GM11168 (cell line): ENCODE data around the gene LRRC3B.

ENCODE experiments used
- in situ Hi-C: fragments of 300-500 bp; cut with MboI; formaldehyde crosslinking; loops from one replicate; pipeline ENCODE4 v1.12.0; 2022; ENCODE audit warnings: low sequenced_read_pairs; ENCODE audit not compliant: unreplicated experiment

The LRRC3B gene

DNA sequence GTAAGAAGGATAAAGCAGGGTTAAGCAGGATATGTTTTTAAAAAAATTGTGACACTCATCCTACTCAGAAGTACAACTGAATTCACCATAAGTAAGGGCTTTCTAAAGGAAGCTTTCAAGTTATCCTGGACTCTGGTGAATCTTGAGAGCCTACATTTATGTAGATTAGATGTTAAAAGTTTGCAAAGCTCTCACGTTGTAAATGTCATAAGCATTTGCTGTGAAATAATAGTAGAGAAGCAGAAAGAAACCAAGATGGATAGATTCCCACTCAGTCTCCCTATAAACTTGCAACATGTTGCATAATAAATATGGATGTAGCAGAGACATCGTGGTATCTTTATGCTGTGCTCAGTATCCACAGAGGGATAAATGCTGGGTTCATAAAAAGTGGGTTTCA lies 77.0 kb downstream of the LRRC3B start:
- in situ Hi-C loops: no loop called here

DNA sequence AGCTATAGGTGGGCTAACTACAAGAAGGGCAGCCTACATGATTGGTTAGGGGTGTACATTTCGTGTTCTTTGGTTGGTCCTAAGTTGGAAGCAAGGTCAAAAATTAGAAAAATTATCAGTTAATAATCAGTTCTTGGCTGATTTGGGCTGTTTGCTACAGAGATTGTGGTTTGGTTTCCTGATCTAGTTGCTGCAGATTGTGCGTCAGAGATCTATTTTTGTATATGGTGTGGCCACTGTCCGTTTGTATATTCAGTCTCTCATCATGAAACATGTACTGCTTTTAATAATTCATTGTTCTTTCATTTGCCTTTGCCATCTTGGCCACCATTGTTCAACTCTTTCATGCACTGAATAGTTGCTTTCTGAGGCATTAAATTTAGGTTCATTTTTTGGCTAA lies 80.9 kb downstream of the LRRC3B start:
- in situ Hi-C loops: no loop called here

DNA sequence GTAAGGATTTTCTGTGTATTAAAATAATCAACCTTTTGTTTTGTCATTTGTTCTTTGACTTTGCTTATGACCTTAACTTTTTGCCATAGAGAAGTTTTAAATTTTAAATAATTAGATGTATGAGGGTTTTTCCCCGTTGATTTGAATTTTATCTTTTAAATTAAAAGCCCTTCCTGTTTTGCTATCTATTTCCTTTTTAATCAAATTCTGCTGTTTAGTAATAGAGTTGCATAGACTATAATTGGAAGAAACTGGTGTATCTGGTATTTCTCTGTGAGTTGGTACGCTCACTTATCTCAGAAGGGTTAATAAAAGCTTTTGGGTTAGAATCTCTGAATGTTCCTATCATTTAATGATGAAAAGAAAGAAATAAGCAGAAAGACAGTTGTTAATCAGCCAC lies 82.2 kb downstream of the LRRC3B start:
- in situ Hi-C loops: no loop called here

DNA sequence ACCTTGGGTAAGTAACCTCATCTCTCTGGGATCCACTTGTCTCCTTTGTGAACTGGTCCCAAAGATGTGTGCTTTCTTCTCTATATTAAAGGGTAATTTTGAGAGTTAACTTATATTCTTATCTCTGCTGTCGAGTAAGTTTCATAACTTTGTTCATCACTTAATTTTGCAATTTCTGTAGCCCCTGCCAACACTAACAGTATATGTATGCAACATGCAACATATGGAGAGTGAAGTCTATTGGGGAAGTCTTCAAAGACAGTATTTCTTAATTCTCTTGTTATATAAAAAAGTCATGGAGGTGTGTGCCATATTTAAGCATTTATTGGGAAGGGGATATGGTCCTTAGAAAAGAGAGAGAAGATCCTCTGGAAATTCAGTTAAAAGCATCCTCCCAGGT lies 85.9 kb downstream of the LRRC3B start:
- in situ Hi-C loops: no loop called here

DNA sequence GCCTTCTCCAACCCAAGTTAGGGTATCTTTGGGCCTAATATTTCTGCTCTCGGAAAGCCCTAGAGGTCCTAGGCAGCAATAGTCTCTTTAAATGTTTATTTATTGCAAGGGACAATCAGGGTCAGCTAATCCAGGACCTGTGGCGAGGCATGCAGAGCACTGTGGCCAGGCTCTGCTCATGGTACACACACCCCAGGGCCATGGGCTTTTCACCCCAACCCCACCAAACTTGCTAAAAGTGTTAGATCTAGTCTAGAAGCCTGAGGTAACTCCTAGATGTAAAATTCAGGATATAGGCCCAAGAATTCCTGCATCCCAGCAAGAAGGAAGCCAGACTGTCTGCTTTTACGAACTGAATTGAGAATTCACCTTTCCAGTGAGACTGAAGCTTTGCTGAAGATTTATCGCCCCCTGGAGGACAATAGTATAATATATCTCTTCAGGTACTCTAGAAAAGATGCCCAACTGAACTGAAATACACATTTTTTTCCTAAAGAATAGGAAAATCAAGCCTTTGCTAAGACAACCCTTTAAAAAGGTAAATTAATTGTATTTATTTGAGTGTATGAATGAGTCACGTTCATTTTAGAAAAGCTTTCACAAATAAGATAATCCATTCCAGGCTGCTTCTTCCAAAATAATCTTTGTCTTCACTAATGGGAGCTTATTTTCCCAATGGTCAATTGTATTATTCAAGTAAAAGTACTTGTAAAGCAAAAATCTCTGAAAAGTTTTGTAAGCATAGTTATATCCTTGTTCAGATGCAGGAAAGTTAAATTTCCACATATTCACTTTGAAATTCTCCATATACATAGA lies 89.8 kb downstream of the LRRC3B start:
- in situ Hi-C loops: no loop called here

DNA sequence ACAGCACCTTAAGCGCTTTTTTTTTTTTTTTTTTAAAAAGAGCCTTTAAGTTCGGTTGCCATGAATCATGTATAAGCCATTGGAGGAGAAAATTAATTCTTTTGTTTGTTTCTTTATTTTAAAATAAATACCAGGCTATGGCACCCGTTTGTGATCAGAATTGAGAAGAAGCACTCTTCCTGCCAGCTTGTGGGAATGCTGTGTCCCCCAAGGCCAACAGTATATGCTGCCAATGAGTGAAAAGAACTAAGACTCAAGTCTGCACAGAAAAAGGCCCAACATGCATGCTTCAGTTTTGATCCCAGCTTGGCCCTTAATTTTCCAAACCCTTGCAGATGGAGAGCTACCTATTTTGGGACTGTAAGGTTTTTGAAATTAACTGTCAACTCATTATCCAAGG lies 90.5 kb downstream of the LRRC3B start:
- in situ Hi-C loops: no loop called here

DNA sequence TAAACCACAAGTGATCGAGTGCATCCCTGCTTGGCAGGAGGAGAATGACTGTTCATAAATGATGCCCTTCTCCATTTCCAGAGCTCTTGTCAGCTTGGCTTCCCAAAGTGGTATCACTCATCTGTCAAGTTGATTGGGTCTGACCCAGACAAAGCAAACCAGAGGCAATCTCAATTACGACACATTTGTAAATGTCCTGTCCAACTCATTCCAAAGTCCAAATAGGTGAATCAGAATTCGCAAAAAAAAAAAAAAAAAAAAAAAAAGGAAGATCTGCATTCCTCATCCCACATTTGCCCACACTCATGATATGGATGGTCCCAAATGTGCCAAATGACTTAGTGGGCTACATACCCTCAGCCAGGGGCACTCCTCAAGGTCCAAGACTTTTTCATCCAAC lies 91.9 kb downstream of the LRRC3B start:
- in situ Hi-C loops: no loop called here

DNA sequence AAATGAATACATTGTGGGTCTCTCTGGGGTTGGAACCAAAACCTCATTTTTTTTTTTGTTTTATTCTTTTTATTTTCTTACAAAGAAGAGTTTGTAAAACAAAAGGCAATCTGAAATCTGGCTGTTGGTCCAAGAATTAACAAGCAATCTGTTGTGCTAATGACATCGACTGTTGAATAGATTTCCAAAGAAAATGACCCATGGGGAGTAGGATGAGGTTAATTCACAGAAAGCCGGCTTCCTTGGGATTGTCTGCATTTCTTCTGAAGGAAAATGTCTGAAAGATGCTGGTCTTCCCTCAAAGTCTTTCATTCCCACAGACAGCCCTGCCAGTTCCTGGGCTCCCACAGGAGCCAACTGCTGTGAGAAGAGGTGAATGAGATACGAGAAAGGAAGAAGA lies 92.9 kb downstream of the LRRC3B start:
- in situ Hi-C loops: no loop called here

DNA sequence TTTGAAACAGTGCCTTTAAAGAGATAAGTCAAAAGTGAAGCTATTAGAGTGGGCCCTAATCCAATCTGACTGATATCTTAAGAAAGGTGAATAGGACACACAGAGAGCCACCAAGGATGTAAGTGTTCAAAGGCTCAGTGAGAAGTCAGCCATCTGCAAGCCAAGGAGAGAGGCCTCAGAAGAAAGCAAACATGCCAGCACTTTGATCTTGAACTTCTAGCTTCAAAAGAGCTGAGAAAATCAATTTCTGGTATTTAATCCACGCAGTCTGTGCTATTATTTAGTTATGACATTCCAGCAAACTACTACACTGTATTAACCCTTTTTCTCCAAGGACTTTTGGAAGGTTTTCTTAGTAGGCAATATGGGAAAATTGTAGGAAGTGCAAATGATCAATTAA lies 95.7 kb downstream of the LRRC3B start:
- in situ Hi-C loops: no loop called here

DNA sequence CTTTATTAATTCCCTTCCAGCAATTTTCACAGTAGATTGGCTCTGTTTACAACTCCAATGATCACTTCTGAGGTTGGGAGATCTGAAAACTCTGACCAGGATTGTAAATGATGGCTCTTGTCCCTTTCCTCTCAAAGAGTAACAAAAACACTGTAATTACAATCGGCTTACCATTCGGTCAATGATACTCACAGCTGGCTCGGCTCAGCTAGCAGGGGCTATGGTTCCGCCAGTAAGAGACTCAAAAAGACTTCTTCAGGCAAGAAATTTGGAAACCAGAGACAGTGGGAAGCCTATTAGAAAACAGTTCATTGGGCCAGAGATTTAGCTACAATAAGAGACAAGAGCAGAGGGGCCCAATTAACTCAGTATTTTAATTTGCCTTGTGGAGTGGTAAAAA lies 96.6 kb downstream of the LRRC3B start:
- in situ Hi-C loops: no loop called here

DNA sequence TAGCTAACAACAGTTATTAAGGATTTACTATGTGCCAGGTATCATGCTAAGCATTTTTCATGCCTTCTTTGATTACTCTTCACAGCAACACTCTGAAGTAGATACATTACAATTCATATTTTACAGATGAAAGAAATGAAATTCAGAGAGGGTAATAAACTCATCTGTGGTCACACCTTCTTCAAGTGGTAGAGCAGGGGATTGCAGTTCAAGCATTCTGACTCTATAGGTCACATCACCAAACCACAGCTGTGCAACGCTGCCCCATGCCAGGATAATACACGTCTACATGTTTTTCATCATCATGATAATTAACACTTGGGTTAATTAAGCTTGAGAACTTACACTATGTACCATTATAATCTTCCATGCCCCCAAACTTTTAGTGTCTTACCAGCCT lies 98.5 kb downstream of the LRRC3B start:
- in situ Hi-C loops: no loop called here

DNA sequence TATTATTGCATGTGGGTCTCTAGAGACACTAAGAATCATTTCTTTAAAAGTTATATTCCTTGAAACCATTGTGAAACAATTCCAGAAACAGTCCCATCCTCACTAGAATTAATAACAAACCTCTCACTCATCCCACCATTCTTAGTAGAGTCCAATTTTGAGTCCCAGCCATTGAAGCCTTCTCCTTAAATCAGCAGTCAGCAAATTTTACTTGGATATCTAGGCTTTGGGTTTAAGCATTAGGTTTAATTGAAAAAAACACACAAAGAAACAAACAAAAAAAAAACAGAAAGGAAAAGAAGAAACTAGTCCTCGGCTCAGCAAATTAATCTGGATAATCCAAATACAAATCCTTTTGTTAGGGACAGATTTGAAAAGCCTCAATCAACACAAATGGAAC lies 109.3 kb downstream of the LRRC3B start:
- in situ Hi-C loops: no loop called here

DNA sequence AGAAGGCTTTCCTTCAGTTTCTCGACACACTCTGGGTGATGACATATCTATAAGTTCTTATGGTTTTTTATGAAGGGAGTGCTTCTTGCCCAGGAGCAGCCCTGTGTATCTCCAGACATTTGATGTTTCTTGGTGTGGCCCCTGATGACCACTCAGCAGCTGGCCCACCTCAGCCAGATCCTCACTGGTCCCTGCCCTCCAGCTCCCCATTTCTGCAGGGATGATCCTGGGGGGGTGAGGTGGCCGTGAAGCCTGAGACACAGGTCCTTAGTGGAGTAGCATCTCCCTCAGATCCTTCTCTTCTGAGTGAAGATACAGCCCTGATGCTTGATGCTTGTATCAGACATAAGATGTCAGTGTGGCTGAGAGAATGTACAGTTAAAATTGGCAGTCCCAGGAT lies 127.7 kb downstream of the LRRC3B start:
- in situ Hi-C loops: no loop called here

DNA sequence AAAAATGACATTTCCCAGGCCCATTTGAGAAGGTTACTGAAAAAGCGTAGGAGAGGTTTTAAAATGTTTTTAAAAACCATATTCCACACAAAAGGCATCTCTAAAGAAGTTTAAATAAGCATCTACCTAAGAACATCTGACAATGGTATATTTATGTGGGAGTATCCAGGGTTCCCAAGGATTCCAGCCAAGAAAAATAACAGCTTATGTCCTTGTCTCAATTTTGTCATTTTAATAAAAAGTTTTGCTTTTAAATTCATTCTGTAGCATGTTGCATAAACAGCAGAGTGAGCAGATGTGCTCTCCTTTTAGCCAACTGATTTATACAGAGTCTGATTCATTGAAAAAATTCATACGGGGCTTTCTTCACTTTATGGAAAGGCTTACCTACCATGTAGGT lies 129.9 kb downstream of the LRRC3B start:
- in situ Hi-C loops: no loop called here

DNA sequence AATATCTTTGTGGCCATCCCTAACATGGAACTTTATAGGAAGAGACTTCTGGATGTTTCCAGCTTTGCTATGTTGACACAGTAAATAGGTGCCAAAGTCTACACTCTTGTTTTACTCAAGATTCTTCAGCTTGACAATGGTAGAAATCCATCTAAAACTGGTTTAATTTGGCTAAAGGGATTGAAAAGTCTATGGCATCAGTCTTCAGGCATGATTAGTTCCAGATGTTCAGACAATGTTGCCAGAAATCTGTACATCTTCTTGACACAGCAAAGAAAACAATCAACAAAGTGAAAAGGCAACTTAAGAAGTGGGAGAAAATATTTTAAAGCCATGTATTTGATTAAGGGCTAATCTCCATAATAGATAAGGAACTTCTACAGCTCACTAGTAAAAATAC lies 130.5 kb downstream of the LRRC3B start:
- in situ Hi-C loops: no loop called here

DNA sequence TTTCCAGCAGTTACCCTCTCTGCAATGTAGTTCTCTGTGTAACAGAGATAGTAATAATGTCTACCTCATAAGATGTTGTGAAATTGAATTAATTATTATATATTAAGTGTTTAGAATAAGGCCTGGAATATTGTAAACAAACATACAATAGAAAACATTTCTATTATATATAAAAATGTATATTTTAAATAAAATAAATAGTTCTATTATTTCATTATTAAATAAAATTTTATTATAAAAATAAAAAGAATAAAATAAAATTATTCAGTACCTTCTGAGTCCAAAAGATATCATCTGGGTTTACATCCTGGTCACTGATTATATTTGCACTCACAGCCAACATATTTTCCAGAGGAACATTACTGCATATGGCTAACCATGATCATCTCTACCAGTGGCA lies 135.4 kb downstream of the LRRC3B start:
- in situ Hi-C loops: no loop called here
